HG03139 (cell line): ENCODE measurements around the gene TTLL11.
"Not testable (repeated sequence)": the region's sequence is repeated elsewhere in the genome, so short reads cannot be mapped to it uniquely, and the experiment has no call there.

Experiments used
- ATAC-seq: cut with Tn5 transposase; IDR thresholded peaks from one replicate; pipeline ENCODE4 v1.9.1; 2021; ENCODE audit not compliant: unreplicated experiment

TTLL11 gene

DNA sequence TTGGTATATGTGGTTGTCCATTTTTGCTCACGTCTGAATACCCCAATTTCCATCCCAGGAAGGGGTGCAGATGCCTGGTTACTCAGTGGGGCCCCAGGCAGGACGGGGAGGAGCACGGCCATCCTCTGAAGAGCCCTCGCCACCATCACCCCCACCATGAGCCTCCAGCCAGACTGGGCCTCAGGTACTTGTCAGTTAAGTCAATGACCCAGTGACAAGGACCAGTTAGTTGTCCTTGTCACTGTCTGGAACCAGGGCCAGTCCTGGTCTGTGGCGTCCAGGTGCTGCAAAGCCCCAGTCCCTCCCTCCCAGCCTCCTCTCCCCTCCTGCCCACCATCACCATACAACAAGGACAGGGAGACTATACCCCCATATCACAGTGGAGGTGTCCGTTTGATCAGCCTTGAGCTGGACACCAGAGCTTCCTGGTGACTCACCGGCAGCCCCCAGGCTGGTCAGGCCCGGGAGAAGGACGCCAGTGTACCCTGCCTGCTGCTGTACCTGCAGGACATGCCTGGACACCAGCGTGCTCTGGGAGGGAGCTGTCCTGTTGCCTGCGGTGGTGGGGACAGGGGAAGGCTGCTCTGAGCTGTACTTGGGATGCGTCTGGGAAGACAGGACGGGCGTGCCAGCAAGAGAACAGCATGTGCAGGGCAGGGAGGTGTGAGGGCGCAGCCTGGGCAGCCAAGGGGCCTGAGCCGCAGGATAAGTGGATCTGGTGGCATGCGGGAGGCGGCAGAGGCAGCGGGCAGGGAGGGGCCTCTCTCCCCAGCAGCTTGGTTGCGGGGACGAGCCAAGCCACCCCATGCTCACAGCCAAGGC, 32.6 kb upstream of the TTLL11 start:
- no peak for ATAC-seq

DNA sequence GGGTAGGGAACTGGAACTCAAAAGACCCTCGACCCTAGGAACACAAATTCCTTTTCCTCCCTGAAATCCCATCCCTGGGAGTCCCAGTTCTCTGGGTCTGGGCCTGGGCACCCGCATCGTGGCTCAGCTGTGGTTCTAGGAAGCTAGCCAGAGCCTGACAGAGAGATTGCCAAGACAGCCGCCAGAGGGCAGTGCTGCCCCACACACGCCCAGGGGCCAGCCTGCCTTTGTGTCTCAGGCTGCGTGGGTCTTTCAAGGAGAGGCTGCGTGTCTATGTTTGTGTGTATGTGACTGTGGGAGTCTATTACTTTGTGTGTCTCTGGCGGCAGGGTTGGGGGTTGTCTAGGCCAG, 32.0 kb upstream of the TTLL11 start:
- ATAC-seq, result no peak

DNA sequence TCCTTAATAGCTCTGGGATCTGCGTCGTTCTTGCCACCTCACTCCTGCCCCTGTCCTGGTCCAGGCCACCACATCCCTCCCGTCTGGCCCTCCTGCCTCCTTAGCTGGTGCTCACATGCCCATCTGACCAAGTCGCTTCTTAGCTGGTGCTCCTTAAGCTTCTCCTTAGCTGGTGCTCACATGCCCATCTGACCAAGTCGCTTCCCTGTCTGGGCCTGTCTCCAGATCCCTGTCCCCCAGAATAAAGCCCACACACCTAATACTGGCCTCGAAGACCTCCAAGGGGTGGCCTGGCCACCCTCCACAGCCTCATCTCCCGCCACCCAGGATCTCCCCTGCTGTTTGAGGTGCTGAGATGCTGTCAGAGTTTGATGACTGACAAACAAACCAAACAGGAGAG, 31.4 kb upstream of the TTLL11 start:
- ATAC-seq, result no peak

DNA sequence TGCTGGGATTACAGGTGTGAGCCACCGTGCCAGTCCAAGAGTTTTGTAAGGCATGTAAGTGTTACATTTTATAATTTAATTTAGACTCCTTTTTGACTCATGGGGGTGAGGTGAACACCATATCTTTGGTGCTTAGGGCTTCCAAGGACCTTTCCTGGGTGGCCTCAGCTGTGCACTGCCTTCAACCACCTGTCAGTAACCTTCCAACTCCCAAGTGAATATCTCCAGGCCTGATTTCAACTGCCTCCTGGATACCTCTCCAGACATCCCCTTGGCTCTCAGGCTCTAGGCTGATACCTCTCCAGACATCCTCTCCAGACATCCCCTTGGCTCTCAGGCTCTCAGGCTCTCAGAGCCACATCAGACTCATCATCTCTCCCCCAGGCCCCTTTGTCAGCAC, 30.9 kb upstream of the TTLL11 start:
- ATAC-seq, result no peak

DNA sequence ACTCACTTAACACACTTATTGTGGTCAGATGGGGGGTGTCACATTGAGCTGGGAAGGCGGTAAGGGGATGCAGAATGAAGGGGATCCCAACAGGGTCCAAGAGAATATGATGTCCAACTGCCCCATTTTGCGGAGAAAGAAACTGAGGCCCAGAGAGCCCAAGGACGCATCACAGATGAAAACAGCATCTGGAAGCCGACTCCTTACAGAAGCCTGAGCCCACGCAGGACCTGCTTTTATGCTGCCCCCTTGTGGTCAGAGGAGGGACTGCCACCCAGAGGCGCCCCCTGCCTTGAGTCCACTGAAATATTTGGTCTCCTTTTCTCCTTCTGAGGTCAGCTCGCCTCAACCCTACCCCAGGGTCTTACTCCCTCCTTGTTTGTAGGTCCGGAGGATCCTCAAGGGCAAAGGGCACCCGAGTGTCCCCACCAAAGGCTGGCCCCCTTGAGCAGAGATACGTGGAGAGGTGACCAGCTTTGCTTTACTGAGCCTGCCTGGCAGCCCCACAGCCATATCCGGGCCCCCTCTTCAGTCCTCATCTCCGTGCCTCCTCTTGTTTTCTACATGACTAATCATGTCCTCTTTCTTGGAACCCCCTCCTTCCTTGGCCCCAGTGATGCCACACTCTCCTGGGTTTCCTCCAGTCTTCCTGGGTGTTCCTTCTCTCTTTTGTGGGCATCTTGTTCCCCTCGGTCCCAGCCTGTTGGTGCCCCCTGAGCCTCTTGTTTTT, 30.0 kb upstream of the TTLL11 start:
- no peak for ATAC-seq

DNA sequence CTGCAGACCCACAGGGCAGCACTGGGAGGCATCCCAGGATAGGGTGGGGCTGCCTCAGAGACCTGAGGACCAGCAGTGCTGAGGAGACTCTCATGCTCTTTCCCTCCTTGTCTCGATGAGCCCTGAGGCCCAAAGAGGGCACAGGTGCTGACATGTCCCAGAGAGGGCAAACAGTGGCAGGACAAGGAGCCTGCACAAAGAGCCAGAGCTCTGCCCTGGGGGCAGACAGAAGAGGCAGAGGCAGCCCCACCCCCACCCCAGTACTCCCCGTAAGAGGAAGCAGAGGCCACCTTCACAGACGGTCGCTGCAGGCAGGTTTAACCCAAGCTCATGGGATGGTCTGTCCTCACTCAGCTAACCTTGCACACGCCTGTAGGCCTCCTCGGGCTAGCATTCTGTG, 29.4 kb upstream of the TTLL11 start:
- no peak for ATAC-seq

DNA sequence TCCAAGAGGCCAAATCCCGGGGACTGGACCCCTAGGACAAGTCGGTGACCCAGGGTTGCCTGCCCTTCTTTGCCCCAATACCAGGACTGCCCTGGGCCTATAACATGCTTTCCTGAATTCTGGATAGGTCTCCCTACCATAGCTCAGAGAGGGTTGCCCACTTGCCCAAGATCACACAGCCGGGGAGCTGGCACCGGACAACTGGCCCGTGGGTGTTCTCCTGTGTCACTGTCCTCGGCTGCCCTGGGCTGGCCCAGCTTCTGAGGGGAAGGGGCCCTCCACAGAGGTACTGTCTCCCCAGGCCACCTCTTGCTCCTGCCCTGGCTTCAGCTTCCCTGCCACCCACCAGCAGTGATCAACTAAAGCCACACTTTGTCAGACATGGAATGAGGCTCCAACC, 28.8 kb upstream of the TTLL11 start:
- ATAC-seq, result no peak

DNA sequence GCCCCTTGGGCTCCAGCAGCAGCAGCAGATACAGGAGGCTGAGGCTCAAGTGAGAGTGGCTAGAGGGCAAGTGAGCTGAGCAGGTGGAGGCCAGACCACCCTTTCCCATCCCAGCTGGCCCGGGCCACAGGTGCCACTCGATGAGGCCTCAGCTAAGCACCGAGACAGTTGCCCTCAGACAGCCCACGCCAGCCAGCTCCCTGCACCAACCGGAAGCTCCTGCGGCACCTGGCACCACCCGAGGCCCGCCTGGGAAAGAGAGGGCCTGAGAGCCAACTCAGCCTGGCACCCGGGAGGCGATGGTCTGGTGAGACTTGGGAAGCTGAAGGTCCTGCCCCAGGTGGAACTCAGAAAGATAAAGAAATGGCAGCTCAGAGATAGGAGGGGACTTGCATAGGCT, 28.3 kb upstream of the TTLL11 start:
- ATAC-seq, result no peak

DNA sequence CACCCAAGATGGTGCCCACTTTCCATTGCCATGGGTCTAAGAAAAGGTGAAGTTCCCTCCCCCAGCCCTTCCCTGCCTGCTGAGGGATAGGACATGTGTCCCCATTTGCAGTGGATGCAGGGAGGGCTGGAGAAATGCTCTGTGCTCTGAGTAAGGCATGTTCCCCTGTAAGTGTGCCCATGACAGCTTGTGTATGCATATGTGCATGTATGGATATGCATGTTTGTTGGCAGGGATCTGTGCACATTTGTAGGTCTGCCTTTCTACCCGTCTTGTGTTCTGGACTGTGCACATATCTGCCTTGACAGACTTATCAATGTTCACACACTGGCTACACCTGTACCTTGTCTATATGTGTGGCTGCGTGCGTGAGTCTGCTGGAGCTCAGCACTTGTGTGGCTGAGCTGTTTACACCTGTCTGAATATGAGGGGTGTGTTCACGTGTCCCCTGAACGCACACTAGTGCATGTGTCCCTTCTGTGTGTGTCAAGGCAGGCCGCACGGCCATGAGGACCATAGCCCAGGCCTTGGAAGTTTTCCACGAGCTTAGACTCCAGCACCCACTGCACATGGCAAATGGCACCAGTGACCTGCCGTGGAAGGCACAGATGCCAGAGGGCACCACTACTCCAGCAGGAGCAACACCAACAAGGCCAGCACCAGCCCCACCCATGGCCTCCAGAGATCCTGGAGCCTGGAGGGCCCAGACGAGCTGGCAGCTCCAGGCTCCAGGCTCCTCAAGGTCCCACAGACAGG, 27.4 kb upstream of the TTLL11 start:
- no peak for ATAC-seq

DNA sequence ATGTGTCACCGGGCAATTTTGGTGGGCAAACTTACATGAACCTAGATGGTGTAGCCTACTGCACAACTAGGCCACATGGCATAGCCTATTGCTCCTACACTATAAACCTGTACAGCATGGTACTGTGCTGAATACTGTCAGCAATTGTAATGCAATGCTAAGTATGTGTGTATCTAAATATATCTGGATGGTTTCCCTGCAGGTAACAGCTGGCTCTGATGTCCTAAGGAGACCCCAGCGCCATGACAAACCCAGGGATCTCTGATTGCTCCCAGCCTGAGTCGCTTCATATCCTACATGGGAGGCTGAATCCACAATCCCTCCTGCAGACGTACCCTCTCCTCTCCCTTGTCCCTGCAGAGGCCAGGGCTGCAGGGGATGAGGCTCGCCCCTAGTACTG, 26.6 kb upstream of the TTLL11 start:
- ATAC-seq, result no peak

DNA sequence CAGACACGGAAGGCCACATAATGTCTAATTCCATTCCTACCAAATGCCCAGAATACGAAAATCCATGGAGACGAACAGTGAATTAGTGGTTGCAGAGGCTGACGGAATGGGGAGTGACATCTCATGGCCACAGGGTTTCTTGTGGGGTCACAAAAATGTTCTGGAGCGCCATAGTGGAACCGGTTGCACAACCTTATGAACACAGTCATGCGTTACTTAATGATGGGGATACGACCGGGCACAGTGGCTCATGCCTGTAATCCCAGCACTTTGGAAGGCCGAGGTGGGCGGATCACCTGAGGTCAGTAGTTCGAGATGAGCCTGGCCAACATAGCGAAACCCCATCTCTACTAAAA, 26.0 kb upstream of the TTLL11 start:
- ATAC-seq, result no peak

DNA sequence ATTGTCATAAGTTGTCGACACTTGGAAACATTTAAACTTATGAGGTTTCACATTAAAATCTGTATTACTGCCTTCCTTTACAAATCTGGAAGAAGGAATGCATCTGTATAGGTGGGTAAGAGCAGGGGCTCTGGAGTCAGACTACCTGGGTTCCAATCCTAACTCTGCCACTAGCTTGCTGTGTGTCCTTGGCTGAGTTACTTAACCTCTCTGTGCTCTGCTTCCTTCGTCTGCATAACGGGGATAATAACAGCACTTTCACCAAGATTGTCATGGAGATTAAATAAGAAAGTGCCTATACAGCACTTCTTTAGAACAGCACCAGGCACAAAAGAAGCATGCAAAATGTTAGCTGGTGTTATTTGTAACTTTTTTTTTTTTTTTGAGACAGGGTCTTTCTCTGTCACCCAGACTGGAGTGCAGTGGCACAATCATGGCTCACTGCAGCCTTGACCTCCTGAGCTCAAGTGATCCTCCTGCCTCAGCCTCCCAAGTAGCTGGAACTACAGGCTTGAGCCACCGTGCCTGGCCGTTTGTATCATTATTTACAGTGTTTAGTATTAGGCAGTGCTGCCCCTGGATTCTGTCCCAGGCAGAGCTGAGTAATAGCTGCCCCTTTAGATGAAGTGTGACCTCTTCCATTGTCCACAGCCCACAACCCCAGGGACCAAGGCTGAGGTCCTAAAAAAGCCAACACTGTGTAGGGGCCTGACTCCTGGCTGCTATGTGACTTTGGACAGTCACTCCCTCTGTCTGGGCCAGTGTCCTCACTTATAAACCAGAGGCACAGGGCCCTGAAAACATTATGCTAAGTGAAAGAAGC, 25.4 kb upstream of the TTLL11 start:
- no peak for ATAC-seq

DNA sequence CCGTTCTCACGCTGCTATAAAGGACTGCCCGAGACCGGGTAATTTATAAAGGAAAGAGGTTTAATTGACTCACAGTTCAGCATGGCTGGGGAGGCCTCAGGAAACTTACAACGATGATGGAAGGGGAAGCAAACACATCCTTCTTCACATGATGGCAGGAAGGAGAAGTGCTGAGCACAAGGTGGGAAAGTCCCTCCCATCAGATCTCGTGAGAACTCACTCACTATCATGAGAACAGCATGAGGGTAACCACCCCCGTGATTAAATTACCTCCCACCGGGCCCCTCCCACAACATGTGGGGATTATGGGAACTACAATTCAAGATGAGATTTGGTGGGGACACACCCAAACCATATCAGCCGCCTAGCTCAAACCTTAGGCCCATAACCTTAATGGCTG, 24.1 kb upstream of the TTLL11 start:
- not testable (repeated sequence) for ATAC-seq

DNA sequence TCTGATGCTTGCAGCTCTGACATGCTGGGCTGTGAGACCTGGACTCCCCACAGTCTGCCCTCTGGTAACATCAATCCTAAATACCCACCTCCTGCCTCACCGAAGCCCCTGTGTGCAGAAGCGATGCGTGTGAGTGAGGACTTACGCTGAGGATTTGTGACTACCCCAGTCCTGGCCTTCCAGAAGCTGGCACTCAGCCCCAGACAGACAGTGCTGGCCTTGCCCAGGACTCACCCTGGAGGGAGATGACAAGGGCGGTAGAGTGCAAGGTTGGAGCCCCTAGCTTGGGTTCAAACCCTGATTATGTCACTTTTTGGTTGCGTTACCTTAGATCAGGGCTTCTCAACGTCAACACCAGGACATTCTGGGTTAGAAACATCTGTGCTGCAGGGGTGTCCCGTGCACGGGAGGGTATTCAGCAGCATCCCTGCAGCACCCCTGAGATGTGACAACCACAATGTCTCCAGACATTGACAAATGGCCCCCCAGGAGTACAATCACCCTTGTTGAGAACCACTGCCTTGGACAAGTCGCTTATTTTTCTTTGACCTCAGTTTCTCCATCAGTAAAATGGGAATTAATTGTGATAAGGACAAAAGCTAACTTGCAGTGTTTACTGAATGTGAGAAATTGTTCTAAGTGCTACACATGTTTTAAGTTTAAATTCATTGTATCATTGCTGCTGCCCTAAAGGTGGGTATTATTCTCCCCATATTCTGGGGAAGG, 23.5 kb upstream of the TTLL11 start:
- no peak for ATAC-seq

DNA sequence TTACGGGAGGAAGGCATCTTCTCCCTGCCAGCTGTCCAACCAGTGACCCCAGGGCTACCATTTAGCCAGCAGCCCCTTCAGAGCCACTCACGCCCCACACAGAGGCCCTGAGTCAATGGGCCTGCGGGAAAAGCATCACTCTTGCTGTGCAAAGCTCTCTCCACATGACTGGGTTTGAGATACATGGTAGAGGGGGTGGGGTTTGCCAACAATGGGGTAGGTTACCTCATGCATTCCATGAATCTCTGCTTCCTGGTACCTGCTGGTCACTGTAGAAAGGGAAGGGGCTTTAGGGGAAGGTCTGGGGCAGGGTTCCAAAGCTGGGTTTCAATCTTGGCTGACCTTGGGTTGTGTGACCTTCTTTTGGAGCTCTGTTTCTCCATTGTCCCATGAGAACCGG, 22.9 kb upstream of the TTLL11 start:
- ATAC-seq, result no peak

DNA sequence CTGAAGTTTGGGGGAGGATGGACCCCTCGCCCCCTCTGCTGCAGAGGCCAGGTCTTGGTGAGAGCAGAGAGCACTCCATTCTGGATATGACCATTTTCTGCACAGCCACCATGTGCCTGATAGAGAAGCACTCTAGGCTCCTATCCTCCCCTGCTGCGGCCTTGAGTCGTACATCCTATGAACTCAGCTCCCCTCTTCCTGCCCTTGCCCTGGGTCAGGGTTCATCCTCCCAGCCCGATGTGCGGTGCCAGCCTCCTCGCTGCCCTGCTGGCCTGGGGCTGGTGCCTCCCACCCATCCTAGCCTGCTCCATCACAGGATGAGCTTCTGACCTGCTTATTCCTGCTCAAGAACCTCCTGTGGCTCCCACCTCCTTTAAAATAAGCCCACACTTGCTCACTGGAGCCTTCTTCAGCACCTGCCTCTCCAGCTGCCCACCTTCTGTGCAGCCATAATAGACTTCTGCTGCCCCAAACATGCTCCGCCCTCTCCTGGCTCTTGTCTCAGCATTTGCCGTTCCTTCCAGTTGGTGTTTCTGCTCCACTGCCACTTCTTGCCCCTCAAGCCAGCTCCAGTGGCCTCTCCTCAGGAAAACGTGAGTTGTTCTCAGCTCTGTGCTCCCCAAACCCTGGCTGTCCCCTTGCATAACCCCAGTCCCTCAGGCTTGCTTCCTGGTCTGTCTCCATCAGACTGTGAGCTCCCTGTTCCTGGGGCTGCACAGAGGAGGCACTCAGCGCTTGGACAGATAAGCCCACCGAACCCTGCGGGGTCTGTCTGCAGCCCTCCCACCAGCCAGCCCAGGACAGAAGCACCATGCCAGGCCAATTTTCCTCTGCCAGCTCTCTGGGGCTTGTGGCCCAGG, 22.3 kb upstream of the TTLL11 start:
- ATAC-seq, result no peak

DNA sequence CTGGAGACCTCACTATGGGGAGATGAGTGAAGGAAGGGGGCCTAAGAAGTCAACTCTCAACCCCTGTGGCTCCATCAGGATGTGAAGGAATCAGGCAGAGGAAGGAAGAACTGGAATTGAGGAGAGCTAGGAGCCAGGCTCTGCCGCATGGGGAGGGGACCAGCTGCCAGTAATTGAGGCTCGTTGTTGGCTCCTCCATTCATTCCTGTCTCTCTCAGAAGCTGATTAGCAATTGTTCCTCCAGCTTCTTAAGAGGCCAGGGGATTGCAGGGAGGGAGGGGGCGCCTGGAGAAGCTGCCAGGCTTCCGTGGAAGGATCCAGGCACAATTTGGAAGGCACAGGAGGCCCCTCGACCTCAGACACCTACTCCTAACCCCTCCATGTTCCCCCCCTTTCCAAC, 20.5 kb upstream of the TTLL11 start:
- no peak for ATAC-seq

DNA sequence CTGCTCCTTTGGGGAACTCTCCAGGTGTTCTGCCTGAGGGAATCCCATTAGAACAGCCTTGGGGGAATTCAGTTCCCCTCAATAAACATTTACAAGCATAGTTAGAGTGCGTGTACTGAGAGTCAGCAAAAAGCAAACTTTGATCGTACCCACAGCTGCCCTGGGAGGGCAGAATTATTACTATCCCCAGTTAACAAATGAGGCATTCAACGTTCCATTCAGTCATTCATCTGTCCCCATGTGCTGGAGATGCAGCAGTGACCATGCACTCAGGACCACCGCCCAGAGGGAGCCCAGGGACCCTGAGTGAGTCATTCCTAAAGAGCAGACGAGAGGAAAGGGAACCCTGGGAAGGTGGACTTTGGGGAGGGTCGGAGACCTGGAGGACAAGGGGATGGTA, 19.1 kb upstream of the TTLL11 start:
- no peak for ATAC-seq

DNA sequence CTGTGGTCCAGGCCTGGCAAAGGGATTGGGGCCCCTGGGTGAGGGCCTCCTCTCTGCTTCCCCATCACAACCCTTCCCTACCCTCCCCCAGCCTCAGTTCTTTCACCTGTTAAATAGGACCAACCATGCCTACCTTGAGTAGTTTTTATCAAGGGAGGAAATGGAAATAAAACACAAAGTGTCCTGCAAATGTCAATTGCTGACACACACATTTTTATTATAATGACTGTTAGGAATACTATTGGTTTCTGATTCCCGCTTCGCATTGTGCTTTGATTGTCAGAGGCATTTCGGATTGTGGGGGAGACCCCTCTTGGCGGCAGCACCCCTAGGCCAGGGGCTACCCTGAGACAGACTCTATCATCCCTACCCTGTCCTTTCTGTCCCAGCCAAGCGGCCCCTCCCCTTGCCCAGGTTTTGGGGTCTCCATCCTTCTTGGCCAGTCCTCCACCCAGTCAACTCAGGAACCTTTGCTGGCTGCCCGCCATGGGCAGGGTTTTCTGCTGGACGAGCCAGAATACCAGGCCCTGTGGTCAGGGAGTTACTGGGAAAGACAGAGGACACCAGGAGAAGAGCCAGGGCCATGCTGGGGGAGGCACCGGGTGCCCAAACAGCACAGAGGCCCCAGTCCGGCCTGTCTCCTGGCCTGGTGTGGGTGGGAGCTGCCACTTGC, 18.4 kb upstream of the TTLL11 start:
- no peak for ATAC-seq
